ENCODE measurements around the gene ERV3-1.

- TF ChIP-seq EZH2 (IDR thresholded peaks at IDR 0.05; ENCODE audit: insufficient read depth, poor library complexity, severe bottlenecking) (no peak), EZH2phosphoT487 (IDR thresholded peaks at IDR 0.05; ENCODE audit: insufficient read depth, low read depth) (no peak)
Observed at GRCh38 chr7:64992971-64993370, 13.5 kb downstream of the ERV3-1 start.
